HG03159 (cell line): ENCODE measurements around the gene PDCL2.
"Not testable (repeated sequence)": the region's sequence is repeated elsewhere in the genome, so short reads cannot be mapped to it uniquely, and the experiment has no call there.

Experiments used
- ATAC-seq: cut with Tn5 transposase; IDR thresholded peaks from one replicate; pipeline ENCODE4 v1.9.1; 2021; ENCODE audit warnings: mild to moderate bottlenecking, moderate library complexity; ENCODE audit not compliant: unreplicated experiment

The PDCL2 gene

DNA sequence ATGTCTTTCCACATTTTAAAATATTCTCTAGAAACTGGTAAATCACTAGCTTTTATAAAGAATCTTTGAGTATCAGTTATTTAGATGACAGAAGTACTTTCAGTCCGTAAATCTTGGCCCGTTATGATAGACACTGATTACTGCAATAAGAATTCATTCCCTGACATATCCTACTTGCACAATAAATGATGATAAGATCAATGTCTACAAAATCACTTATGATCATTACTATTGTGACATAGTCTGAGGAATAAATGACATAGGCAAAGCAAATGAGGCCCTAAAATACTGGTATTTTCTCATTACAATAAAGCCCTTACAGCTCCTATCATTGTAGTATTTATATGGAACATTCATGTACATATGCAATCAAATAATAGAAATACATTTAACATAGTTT lies 6.6 kb upstream of the PDCL2 start:
- no peak for ATAC-seq

DNA sequence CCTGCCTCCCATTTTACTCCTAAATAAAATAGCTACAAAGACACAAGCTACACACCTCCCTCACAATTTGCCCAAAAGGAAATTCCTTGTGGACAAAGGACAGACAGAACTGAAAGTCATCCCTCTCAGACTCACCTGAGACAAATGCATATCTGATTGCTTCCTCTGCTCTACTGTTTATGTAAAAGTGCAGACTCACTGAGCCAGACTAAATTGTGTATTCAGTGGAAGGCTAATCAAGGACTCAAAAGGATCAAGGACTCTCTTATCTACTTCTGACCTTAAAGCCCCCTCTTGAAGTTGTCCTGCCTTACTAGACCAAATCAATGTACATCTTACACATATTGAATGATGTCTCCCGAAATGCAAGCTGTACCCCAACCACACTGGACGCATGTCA lies 3.9 kb downstream of the PDCL2 start:
- ATAC-seq: no peak

DNA sequence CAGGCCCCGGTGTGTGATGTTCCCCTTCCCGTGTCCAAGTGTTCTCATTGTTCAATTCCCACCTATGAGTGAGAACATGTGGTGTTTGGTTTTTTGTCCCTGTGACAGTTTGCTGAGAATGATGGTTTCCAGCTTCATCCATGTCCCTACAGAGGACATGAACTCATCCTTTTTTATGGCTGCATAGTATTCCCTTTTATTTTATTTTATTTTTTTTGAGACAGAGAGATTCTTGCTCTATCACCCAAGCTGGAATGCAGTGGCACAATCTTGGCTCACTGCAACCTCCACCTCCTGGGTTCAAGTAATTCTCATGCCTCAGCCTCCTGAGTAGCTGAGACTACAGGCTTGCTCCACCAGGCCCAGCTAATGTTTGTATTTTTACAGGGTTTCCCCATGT lies 9.3 kb downstream of the PDCL2 start:
- not testable (repeated sequence) for ATAC-seq

DNA sequence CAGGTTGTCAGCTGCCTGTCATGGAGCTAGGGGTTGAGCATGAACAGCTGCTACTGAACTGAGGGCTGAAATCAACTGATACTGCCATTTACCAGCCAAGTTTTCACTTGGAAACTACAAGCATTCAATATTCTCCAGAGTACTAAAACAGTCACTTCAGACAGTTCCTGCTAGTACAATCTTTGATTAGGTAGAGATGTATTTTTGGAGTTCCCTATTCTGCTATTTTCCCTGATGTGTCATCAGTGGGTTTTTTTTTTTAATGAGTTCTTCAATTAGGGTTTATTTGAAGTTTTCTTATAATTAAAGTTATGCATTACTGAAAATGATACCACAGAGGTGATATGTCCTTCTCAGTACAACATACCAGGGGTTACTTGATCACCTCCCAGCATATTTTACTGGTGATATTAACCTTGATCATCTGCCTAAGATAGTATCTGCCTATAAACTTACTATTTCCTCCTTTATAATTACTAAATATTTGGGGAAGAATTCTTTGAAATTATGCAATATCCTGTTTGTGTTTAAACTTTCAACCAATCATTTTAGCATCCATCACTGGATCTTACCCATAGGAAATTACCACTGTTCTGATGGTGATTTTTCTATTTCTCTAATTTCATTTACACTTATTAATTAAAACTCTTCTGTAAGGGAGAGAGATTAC lies 13.6 kb downstream of the PDCL2 start:
- no peak for ATAC-seq

DNA sequence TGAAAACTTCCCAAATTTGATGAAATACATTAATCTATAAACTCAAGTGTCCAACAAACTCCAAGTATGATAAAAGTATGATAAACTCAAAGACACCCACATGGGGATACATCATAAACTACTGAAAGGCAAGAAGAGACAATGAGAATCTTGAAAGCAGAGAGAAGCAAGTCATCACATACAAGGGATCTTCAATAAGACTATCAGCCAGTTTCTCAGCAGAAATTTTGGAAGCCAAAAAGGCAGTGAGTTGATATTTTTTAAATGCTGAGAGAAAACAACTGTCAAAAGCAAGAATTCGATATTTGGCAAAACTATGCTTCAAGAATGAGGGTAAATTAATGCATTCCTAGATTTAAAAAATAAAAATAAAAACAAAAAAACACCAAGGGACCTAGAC lies 16.5 kb downstream of the PDCL2 start:
- no peak for ATAC-seq

DNA sequence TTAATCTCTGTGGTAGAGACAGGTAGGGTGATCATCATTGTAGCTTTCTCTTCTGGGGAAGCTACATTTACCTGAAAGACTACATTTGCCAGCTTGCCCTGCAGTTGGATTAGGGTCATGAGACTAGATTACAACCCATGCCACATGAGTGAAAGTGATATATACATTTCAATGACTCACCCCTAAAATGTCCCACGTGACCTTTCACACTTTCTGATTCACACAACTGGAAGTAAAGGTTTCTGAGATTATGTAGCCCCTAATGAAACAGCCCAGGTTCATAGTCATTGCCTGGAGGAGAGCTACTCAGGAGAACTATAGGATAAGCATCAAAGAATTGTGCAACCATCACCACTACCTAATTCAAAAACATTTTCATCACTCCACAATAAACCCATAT lies 17.8 kb downstream of the PDCL2 start:
- no peak for ATAC-seq

DNA sequence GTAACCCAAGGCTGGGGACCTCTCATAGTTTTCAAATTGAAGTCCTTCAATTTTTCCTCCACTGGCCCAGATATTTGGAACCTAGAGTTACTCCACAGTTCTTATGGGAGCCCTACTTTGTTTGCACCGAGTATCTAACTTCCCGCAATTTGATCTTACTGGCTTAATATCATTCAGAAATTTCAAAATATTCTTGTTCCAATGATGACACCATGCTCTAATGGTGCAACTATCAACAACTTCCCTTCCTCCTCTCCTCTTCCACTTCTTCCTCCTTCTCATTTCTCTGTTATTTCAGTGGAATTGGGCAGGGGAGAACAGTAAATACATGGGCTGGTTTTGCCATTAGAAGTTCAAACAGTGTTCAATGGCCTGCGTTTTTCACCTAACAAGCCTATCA lies 20.2 kb downstream of the PDCL2 start:
- ATAC-seq: no peak

DNA sequence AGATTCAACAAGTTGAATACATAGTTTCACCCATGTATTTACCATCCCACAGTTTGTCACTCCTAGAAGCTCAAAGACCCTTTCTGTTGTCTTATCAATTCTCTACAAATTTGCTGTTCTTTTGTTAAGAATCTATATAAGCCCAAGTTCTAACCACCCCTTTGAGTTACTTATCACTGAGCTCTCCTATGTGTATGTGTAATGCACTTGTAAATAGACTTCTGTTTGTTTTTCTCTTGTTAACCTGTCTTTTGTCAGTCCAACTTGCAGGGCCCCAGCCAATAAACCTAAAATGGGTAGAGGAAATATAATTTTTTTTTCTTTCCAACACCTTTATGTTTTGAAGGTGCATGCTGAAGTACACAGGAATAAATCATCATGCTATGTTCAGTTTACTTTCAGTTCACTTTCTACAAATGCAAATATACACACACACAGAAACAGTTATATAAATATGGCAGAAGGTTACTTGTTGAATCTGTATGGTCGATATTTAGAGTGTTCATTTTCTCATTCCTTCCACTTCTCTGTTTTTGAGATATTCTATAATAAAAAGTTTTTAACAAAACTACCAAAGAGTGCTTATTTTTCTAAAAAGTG lies 23.0 kb downstream of the PDCL2 start:
- ATAC-seq: peak; percentile 66

DNA sequence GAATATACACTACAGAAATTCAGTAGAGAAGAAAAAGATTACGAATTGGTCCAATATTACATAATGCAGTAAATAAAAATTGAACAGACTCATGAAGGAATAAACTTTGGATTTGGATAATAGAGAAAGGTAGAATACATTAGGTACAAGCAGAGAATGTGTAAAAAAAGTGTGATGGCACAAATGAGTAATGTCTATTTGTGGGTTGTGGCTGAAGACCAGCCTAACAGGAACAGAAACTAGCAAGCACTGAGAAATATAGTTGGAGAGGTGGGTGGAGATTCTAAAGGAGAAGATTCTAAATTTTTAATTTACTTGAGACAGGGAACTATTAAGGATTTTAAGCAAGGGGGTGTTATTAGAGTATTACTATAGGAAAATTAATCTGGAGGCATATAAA lies 30.2 kb downstream of the PDCL2 start:
- ATAC-seq: peak; percentile 100

DNA sequence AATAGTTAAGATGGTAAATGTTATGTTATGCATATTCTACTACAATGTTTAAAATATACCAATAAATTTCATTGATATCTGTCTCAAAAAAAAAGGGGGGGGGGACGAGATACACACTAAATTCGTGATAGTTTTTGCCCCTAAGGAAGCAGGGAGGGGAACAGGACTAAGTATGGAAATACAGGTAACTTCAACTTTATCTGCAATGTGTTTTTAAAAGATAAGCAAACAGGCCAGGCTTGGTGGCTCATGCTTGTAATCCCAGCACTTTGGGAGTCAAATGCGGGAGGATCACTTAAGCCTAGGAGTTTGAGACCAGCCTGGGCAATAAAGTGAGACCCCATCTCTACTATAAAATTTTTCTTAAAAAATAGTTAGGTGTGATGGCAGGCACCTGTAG lies 31.9 kb downstream of the PDCL2 start:
- ATAC-seq: no peak

DNA sequence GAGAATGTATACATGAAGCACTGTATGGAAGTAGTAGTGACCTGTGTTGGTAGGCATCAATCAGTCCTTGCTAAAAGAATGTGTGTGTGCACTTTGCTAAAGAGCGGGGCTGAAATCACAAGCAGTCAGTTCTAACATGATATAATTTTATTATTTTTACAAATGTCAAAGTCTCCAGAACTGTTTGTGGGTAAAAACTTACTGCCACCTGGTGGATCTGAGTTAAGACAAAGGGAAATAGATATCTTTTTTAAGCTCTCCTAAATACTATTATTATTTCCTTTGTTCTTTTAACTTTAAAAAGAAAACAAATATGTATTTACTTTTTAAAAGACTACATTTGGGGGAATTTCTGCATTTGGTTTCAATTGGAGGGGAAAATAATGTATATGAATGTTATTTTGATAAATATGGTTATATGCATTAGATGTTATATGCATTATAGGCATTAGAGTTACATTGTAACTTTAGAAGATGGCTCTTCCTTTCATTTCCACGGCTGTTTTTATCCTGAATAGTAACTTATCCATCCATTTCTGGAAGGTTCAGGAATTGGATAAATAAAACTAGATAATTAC lies 37.5 kb downstream of the PDCL2 start:
- no peak for ATAC-seq

DNA sequence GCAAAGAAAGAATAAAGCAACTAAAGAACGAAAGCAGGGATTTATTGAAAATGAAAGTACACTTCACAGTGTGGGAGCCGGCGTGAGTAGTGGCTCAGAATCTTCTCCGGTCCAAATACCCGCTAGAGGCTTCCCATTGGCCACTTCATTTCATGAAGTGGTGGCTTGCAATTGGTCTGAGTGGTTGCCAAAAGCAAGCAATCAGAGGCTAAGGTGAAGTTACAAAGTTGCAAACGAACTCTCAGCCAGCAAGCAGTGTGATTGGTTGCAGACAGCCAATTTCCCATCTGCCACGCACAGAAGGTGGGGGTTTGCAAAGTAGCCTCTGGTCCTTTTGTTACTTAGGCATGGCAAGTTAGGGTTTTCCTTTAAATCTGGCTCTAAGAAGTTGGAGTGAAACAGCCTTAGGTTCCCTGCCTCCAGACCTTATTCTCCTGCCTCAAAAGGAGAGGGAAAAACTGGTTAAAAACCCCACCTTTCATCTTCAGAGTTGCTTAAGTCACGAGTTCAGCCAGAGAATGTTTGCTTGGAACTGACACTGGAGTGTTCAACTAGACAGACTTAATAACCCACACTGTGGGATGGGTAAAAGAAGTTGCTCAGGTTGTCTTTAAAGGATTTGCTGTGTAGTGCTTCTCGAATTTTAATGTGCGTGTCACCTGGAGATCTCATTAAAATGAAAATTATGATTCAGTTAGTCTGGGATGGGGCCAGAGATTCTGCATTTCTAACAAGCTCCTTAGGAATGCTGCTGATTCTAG lies 38.4 kb downstream of the PDCL2 start:
- ATAC-seq: no peak

DNA sequence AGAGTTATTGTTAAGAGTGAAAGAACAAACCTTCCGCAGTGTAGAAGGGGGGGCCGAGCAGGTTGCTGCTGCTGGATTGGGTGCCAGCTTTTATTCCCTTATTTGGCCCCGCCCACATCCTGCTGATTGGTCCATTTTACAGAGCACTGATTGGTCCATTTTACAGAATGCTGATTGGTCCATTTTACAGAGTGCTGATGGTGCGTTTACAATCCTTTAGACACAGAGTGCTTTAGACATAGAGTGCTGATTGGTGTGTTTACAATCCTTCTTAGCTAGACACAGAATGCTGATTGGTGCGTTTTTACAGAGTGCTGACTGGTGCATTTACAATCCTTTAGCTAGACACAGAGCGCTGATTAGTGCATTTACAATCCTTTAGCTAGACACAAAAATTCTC lies 40.1 kb downstream of the PDCL2 start:
- ATAC-seq: not testable (repeated sequence)

DNA sequence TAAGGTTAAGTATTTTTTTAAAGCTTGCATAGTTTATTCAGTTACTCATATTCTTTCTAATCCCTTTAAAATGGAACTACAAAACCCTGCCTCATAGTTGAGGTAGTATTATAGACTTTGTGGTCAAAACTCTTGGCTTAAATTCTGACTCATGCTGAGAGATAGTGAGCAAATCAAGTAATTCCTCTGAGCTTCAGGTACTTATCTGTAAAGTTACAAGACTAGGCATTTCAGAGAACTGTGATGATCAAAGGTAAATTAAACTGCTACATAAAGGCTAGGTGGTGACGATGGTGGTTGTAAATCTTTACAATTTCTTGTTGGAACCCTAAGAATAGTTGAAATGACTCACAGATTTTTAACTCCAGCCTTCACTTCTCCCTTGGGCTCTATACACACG lies 42.2 kb downstream of the PDCL2 start:
- ATAC-seq: no peak

DNA sequence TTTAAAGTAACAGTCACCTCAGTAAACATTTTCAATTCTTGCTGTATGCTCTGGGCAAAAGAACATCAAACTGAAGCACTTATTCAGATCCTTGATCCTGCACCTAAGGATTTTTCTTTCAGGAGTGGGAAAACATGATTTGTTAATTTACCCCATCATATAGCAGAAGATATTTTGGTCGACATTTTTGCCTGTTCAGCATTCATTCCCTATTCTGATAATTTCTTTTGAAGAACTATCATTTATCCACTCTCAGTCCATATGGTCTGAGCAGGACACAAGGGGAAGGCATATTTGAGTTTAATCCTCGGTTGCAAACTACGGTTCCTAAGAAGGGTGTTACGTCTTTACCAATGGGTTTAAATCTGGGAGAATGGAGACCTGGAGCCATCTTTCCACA lies 44.1 kb downstream of the PDCL2 start:
- no peak for ATAC-seq

DNA sequence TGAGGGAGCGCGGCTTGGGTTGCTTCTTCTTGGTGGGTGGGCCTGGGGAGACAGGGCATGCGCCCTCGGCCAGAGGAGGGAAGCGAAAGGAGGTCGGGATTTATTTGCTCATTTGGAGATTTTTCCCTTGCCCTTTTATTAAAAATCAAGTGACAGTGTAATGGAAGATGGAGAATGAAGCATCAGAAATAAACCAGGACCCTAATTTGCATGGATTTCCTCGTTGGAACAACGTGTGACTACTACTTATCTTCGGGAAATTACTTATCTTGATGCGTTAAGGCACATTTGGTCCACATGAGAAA lies 44.6 kb downstream of the PDCL2 start:
- no peak for ATAC-seq

DNA sequence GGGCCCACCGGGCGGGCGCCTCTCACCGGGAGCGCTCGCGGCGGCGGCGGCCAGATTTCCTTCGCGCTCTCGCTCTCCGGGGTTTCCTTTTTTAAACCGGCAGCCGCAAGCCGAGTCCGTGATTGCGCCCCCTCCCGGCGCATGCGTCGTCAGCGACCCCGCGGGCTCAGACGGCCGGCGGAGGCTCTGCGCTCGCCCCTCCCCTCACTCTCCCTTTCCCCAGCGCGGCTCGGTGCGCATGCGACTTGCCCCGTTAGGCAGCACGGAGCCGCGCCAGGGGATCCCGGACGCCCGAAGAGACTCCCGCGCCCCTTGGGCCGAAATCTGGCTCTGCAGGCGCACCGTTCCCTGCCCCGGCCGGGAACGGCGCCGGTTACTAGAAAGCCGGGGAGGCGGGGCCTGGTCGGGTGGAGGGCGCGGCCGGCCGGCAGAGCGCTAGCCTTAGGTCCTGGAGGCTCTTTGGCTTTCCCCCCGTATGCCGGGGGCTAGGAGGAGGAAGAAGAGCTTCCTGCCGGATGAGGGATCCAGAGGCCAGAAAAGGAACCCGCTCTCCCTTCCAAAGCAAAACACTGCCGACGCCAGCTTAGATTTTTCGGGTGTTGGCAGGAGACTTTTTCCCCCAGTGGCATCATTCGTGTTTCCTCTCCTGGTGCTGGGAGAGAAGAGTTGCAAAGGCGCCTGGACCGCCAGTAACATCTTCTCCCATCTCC lies 45.1 kb downstream of the PDCL2 start, which contains the start of gene CLOCK:
Gene CLOCK (minus strand): TSS at position 154 of the 710 bp plus-strand sequence. CDS start 64,124 bp downstream, outside the sequence.
- ATAC-seq: peak; percentile 70

DNA sequence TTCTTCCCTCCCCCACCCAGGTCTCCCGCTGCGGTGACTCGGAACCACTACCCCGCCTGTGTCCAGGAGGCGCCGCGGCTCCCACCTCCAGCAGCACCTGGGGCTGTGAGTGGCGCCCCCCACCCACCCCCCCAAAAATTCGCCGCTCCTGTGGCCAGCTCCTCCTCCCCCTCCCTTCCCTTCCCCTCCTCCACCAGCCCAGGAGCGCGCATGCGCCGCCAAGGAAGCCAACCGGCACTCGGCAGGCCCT lies 45.6 kb downstream of the PDCL2 start:
- ATAC-seq: peak; percentile 40

DNA sequence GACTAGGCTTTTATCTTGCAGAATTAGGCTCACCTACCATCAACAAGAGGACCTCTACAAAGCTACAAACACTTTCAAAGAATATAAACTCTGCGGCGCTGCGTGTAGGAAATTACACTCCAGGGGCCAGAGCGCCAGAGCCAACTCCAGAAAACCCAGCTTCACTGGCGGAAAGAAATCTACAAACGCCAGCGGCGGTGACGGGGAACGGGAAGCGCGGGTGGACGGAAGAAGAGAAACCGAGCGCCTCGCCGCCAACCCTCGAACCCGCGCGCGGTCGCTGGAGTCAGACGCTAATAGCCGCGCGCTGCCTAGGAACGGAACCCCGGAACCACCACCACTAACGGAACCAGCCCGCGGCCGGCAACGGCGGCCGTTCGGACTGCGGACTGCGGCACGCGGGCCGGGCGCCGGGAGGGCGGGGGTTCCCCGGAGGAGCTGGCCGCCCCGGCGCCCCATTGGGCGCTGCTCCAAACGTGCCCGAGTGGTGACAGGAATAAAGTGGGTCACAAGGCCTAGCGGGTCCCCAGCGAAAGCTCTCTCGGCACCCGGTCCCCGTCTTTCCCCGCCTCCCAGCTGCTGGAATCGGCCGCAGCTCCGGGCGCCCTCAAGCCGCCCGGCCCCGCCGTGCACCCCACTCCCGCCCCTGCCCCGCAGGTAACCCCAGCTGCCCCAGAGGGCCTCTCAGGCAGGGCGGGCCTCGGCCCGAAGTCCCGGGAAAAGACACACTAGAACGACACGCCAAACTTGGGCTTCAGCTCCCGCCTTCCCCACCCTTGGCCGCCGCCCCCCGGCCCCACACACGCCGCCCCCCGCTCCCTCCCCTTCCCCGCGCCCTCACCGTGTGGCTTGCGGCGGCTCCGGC lies 46.2 kb downstream of the PDCL2 start:
- ATAC-seq: peak; percentile 46

DNA sequence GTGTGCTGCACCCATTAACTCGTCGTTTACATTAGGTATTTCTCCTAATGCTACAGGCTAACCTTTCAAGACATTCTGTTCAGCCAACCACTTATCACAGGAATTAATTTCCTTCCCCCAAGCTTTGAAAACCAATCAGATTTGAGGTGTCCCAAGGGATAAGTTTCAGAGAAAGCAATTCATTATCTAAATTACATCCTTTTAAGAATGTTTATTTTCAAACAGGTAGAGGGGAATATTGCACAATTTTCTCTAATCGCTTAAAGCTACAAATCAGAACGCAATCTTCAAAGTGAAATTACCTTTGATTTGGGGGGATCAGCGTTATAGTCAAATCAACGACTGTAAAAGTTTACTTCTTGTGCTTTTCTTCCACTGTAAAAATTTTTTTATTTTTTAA lies 46.9 kb downstream of the PDCL2 start:
- ATAC-seq: no peak

DNA sequence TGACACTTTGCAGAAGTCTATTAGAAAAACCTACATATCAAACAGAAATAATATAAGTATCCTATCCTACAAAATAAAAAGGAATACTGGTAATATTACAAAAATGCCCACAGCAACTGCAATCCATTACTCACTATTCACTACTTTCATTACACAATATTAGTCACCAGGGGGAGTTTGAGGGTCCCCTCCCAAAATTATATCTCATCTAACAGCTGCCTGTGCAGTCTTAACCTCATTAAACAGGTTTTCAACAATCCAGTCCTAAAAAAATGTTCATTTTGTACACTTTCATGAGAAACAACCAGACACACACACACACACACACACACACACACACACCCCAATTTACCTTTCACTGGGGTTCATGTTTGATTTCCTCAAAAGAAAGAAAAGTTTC lies 48.2 kb downstream of the PDCL2 start:
- ATAC-seq: no peak
